HG03108 (cell line): Measurements from ENCODE around the gene UBR3.
"Not testable (repeated sequence)": the region's sequence is repeated elsewhere in the genome, so short reads cannot be mapped to it uniquely, and the experiment has no call there.

ENCODE experiments used
- ATAC-seq: cut with Tn5 transposase; IDR thresholded peaks from one replicate; pipeline ENCODE4 v1.9.1; 2021; ENCODE audit warnings: moderate library complexity; ENCODE audit not compliant: unreplicated experiment

Gene UBR3, protein sequence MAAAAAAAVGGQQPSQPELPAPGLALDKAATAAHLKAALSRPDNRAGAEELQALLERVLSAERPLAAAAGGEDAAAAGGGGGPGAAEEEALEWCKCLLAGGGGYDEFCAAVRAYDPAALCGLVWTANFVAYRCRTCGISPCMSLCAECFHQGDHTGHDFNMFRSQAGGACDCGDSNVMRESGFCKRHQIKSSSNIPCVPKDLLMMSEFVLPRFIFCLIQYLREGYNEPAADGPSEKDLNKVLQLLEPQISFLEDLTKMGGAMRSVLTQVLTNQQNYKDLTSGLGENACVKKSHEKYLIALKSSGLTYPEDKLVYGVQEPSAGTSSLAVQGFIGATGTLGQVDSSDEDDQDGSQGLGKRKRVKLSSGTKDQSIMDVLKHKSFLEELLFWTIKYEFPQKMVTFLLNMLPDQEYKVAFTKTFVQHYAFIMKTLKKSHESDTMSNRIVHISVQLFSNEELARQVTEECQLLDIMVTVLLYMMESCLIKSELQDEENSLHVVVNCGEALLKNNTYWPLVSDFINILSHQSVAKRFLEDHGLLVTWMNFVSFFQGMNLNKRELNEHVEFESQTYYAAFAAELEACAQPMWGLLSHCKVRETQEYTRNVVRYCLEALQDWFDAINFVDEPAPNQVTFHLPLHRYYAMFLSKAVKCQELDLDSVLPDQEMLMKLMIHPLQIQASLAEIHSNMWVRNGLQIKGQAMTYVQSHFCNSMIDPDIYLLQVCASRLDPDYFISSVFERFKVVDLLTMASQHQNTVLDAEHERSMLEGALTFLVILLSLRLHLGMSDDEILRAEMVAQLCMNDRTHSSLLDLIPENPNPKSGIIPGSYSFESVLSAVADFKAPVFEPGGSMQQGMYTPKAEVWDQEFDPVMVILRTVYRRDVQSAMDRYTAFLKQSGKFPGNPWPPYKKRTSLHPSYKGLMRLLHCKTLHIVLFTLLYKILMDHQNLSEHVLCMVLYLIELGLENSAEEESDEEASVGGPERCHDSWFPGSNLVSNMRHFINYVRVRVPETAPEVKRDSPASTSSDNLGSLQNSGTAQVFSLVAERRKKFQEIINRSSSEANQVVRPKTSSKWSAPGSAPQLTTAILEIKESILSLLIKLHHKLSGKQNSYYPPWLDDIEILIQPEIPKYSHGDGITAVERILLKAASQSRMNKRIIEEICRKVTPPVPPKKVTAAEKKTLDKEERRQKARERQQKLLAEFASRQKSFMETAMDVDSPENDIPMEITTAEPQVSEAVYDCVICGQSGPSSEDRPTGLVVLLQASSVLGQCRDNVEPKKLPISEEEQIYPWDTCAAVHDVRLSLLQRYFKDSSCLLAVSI (N-terminal part only)

DNA sequence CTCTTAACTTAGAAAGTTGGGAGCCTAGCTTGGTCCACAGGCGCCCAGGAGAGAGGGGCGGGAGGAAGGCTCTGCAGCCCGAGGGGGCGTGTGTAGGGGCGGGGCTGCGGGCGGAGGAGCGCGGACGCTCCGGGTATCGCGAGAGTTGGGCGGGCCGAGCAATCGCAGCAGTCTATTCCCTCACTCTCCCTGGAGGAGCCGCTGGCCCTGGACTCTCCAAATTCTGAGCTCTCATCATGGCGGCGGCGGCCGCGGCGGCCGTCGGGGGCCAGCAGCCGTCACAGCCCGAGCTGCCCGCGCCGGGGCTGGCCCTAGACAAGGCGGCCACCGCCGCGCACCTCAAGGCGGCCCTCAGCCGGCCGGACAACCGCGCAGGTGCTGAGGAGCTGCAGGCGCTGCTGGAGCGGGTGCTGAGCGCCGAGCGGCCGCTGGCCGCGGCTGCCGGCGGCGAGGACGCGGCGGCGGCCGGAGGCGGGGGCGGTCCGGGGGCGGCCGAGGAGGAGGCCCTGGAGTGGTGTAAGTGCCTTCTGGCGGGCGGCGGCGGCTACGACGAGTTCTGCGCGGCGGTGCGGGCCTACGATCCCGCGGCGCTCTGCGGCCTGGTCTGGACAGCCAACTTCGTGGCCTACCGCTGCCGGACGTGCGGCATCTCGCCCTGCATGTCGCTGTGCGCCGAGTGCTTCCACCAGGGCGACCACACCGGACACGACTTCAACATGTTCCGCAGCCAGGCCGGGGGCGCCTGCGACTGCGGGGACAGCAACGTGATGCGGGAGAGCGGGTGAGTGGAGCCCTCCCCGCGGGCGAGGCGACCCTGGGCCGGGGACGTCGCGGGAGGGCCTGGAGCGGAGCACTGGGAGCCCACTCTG, at the start of gene UBR3:
TSS of gene UBR3 (plus strand) at position 183 of the 869 bp plus-strand sequence. CDS start at position 237, 54 bp downstream.
- ATAC-seq, result peak; percentile 84

DNA sequence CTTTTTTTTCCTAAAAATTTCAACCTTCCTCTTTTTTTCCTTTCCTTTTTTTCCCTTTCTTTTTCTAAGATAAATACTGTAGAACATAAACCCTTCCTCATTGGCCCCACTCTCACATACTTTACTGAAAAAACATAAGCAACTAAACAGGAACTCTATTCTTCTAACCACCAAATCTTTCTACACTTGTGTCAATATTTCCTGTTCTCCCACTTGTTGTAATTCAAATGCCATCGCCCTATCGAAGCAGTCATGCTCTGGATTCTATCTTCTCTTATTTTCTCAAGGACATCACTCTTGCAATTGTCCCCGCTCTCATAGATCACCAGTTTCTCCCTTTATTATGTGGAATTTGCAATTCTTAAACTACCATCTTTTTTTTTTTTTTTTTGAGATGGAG, 48.8 kb upstream of the UBR3 start:
- ATAC-seq, result no peak

DNA sequence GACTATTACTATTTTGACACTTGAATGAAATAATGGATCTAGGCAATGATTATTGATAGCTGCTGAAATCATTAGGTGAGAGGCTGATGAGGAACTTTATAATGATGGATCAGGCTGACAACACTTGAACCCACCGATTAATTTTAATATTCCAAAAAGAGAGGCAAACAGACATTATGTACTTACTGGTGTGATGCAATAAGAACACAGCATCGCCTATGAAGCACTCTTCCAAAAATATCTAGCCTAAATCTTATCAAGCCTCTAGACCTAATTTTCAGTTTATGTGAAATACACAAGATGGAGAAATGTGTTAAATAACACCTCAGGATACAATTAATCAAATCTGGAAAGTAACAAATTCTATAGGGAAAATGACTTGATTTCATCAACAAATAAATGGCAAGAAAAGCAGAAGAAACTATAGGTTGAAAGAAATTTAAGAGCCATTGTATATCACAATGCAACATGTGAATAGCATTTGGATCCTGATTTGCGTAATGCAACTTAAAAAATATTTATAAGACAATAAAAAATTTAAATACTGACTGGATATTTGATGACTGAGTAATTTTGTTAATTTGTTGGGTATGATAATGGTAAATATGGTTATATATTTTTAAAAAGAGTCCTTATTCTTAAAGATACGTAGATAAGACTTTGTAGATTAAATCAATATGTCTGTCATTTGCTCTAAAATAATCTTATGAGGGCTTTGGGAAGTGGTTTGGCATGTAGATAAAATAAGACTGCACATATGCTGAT, 45.8 kb upstream of the UBR3 start:
- no peak for ATAC-seq

DNA sequence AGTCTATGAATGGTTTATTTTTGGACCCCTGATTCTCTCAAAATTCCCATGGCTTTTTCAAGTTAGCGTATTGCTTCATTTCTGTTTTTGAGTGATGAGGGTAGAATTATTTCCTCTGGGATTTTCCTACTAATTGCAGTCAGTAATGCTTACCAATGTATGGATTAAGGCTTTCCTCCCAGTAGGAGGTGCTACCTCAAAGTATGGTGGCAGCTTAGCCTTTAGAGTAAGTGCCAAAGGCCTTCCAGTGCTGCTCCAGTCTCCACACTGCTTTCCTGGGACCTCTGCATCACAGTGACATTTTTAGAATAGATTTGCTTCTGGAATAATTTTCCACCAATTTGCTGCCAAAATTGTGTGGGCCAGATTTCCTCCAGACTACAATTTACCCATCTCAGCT, 44.7 kb upstream of the UBR3 start:
- no peak for ATAC-seq

DNA sequence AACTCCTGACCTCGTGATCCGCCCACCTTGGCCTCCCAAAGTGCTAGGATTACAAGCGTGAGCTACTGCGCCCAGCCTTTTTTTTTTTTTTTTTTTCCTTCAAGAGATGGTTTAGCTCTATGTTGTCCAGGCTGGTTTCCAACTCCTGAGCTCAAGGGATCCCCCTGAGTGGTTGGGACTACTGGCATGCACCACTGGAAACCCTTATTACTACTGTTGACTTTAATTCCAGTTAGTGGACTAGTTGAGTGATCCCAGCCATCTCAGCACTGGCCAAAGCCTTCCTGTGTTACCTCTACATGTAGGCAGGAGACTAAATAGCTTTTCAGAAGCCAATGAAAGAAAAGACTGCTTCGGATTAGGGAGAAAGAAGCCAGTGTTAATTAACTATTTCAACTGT, 36.7 kb upstream of the UBR3 start:
- ATAC-seq, result no peak

DNA sequence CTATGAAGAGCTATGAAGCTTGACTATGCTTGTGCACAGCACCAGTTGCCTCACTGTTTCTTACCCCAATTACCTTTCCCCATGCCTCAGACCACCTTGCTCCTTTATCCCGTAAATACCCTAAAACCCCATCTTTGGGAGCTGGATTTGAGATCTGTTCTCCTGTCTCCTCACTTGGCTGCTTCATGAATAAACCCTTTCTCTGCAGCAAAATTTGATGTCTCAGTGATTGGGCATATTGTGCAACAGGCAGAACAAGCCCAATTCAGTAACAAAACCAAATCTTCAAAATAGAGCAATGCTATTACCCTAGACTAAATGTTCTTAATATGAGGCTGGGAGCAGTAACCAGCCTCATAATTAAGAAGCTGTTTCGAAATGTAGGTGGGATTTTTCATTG, 32.1 kb upstream of the UBR3 start:
- no peak for ATAC-seq

DNA sequence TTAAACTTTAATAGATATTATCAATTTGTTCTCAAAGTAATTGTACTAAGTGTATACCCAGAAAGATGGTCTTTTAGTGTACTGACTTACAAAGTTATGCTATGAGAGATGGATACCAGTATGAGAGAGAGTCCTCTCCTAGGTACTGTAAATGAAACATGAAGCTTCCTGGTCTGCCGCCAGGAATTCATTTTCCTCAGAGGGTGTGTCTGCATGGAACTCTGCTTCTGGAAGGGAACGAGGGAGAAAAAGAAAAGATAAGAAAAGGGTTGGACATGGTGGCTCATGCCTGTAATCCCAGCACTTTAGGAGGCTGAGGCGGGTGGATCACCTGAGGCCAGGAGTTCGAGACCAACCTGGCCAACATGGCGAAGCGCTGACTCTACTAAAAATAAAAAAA, 30.8 kb upstream of the UBR3 start:
- no peak for ATAC-seq

DNA sequence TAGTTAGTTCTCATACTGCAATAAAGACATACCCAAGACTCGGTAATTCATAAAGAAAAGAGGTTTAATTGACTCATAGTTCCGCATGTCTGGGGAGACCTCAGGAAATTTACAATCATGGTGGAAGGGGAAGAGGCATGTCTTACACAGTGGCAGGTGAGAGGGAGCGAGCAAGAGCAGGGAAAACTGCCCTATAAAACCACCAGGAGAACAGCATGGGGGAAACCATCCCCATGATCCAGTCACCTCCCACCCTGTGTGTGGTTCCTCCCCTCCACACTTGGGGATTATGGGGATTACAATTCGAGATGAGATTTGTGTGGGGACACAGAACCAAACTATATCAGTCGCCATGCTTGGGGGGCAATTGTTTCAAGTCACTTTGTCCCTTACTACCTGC, 29.7 kb upstream of the UBR3 start:
- no peak for ATAC-seq

DNA sequence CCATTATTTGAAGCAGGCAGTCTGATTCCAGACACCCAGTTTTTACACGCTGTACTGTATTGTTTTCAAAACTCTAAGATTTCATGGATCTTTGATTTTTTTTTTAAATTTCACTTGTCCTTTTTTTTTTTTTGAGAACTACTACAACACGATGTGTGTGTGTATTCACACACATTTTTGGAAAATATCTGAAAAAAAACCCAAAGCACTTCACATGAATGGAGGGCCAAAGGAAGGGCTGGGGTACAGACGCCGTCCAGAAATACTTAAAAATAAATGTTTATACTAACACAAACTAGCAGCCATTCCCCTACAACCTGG, 28.9 kb upstream of the UBR3 start:
- no peak for ATAC-seq

DNA sequence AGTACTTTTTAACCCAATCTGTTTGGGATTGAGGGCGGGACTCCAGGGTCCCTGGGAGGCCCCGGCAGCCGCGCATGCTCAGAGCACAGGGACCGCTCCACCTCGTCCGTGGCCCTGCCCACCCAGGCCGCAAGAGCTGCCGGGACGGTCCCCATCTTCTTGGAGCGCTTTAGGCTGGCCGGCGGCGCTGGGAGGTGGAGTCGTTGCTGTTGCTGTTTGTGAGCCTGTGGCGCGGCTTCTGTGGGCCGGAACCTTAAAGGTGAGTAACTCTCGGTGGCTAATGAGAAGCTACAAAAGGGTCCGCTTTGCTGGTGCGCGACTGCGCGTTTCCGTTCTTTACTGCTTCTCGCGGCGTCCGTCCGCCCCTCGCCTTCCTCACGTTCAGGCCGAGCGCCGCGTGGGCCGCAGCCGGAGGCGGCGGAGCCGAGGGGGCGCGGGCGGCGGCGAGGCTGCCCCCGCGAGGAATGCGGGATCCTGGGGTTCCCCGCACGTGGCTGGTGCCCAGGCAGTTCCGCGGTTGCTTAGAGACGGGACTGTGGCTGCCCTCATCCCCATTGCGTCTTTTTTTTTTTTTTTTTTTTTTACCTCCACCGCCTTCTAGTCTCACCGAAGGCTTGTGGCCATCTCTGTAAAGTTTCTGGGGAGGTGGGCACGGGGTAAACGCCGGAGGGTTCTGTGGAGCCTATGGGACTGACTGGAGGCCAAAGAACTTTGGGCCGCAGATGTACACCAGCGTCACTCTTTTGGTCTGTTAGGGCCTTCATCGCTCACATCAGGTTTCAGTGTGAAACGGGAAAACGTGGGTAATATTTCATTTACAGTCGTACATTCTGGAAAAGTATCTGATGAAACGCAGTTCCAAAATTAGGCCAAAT, 28.3 kb upstream of the UBR3 start, which contains the start of gene SSB:
TSS of gene SSB (plus strand) at position 154 of the 875 bp plus-strand sequence. CDS start 2,090 bp downstream, outside the sequence.
- ATAC-seq, result peak; percentile 99

DNA sequence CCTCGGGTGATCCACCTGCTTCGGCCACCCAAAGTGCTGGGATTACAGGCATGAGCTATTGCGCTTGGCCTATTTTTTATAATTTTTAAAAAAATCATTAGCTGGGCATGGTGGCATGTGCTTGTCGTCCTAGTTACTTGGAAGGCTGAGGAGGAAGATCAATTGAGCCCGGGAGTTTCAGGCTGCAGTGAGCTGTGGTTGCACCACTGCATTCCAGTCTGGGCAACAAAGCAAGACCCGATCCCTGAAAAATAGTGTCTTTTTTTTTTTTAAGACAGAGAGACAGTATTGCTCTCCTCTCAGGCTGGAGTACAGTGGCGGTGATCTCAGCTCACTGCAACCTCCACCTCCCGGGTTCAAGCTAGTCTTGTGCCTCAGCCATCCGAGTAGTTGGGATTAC, 23.8 kb upstream of the UBR3 start:
- ATAC-seq, result no peak

DNA sequence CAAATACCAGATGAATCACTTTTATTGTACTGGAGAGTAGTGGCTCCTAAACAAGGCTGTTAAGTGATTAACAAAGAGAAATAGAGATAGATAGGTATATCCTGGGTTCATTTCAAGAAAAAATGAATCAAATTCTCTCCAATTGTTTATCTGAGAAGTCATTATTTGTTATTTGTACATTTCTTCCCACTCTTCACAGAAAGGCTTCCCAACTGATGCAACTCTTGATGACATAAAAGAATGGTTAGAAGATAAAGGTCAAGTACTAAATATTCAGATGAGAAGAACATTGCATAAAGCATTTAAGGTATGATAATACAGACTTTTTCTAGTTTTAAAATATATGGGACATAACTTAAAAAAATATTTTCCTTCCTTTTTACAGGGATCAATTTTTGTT, 20.7 kb upstream of the UBR3 start:
- no peak for ATAC-seq

DNA sequence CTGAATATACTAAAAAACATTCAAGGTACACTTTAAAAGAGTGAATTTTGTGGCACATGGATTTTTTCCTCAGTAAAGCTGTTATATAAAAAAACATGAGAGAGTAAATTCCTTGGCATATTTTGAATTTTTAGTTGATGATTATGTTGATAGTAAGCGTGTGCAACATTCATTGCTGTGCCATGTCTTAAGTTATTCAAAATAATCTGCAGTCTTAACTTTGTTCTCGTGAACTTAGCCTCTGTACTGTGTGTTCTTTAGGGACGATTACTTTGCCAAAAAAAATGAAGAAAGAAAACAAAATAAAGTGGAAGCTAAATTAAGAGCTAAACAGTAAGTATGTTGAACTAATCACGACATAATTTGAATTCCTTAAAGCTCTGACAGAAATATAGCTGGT, 19.0 kb upstream of the UBR3 start:
- no peak for ATAC-seq

DNA sequence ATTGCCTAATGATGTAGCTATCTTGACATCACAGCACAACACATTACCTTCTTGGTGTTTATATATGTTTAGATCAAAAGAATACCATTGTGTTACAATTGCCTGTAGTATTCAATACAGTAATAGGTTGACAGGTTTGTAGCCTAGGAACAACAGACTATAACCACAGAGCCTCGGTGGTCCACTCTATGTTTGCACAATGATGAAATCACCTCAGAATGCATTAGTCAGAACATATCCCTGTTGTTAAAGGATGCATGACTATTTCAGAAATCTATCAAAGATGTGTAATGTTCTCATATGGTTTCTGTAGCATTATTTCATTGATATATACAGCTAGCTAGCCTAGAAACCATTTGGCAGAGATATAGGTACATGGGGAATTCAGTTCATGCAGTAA, 11.4 kb upstream of the UBR3 start:
- ATAC-seq, result no peak

DNA sequence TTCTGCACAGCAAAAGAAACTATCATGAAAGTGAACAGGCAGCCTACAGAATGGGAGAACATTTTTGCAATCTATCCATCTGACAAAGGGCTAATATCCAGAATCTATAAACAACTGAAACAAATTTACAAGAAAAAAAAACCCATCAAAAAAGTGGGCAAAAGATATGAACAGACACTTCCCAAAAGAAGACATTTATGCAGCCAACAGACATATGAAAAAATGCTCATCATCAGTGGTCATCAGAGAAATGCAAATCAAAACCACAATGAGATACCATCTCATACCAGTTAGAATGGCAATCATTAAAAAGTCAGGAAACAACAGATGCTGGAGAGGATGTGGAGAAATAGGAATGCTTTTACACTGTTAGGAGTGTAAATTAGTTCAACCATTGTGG, 10.3 kb upstream of the UBR3 start:
- ATAC-seq, result not testable (repeated sequence)

DNA sequence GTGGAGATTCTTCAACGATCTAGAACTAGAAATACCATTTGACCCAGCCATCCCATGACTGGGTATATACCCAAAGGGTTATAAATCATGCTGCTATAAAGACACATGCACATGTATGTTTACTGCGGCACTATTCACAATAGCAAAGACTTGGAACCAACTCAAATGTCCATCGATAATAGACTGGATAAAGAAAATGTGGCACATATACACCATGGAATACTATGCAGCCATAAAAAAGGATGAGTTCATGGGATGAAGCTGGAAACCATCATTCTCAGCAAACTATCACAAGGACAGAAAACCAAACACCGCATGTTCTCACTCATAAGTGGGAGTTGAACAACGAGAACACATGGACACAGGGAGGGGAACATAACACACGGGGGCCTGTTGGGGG, 9.9 kb upstream of the UBR3 start:
- ATAC-seq, result not testable (repeated sequence)

DNA sequence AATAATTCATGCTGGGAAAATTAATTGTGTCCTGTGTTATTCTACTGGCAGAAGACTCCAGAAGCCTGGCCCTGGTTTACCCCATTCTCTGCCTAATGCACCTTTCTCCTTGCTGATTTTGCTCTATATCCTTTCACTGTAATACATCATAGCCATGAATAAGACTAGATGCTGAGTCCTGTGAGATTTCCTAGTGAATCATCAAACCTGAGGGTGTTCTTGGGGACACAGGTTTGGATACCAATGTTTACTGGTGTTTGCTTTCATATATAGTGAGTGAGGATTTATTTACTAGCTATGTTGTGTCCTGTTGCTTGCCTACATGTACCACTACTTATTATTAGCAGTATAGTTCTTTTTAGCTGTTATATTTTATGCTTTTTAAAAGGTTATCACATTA, 9.0 kb upstream of the UBR3 start:
- no peak for ATAC-seq

DNA sequence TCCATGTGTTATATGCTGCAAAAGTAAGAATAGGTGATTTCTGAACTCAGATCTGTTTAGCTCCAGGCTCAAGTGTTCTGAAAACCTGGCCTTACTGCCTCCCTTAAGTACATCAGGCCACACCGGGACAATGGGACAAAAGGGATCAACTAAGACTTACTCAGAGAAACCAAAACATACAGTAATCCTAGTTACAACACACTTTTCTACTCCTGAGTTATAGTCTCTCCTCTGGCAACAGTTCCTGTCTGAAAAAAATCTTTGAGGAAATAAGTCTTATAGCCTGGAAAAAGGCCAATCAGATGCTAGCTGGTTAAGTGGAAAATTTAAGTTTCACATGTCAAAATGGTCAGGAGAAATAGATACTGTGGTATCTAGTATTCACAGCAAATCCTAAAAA, 8.1 kb upstream of the UBR3 start:
- no peak for ATAC-seq

DNA sequence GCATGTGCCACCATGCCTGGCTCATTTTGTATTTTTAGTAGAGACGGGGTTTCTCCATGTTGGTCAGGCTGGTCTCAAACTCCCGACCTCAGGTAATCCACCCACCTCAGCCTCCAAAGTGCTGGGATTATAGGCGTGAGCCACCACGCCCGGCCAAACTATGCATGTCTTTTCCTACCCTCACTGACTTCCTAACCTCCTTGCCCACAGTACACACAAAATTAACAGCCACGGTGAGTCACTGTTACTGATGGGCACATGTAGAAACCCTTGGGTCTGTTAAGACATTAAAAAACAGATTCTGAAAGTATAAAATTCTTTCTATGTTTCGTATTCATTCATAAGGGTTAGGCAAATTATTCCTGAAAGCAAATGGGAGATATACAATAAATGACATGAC, 7.2 kb upstream of the UBR3 start:
- ATAC-seq, result not testable (repeated sequence)
